Retinal pigment epithelial cell (primary cell): ENCODE data around the gene IL31RA.

ENCODE experiments used
- DNase-seq: peaks from one replicate; pipeline ENCODE4 v3.0.0-alpha.2; 2010; ENCODE audit warnings: low read depth
- H3K4me3 ChIP-seq: 2 replicates; pipeline ENCODE4 v1.5.1; 2011; ENCODE audit warnings: mild to moderate bottlenecking, low read length, control low read depth, moderate library complexity
- CTCF ChIP-seq: conservative IDR thresholded peaks from 2 replicates; pipeline ENCODE4 v1.5.1; 2011; ENCODE audit warnings: low read depth, low read length, control low read depth, inconsistent platforms

The IL31RA gene

GRCh38 chr5:55916986-55917385, 65.8 kb downstream of the IL31RA start:
- no peak overlapping the region for H3K4me3 ChIP-seq
- no peak for DNase-seq
- TF ChIP-seq CTCF: no peak

- no peak for DNase-seq
- H3K4me3 ChIP-seq: no peak overlapping the region
- TF ChIP-seq CTCF: no peak
Observed at GRCh38 chr5:55917402-55918086, 66.4 kb downstream of the IL31RA start.

GRCh38 chr5:55918087-55919035, 67.2 kb downstream of the IL31RA start:
- no peak for TF ChIP-seq CTCF
- DNase-seq: no peak
- no peak overlapping the region for H3K4me3 ChIP-seq

- no peak for TF ChIP-seq CTCF
- H3K4me3 ChIP-seq: no peak overlapping the region
- no peak for DNase-seq
Observed at GRCh38 chr5:55919625-55920024, 68.5 kb downstream of the IL31RA start.

GRCh38 chr5:55920784-55921183, 69.6 kb downstream of the IL31RA start:
- peak; percentile 59 for TF ChIP-seq CTCF
- no peak for DNase-seq
- no peak overlapping the region for H3K4me3 ChIP-seq

- TF ChIP-seq CTCF: no peak
- no peak for DNase-seq
- no peak overlapping the region for H3K4me3 ChIP-seq
Observed at GRCh38 chr5:55921617-55922016, 70.5 kb downstream of the IL31RA start.
